Measurements from ENCODE around the gene WDR31. TPM values are rescaled to one million over a fixed set of nuclear protein-coding genes. Genes with fewer than 3 reads are reported as not detected.

The WDR31 gene
- polyA plus RNA-seq, 1 donor from 2014 or later = 0.13 TPM

DNA sequence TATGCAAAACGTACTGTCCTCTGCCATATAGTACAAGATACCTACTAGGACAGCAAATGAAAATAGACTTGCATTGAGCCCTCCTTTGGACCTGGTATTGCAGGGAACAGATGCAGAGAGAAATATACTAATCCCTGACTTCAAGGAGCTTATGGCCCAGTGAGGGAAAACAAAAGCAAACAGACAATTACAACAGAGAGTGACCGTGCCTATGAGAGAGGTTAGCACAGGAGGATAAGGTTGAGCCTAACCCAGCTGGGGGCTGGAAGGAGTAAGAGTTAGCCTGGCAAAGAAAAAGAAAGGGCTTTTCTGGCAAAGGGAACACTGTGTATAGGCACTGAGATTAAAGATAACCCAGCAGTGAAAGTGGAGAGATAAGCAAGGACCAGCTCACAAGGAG is 70.2 kb downstream of the WDR31 start:
- Mint-ChIP-seq H3K36me3 (peaks cover 5% of the 10 kb centered on the region), H3K4me1 (peaks cover 3 to 7% (median 6%) of the 10 kb centered on the region in 3 donors), H3K4me3 (peak overlapping the region in 1 of 4 donors; percentile 26), H3K27ac (no peak overlapping the region), H3K9me3 (no peaks in the 10 kb centered on the region), H3K27me3 (no peaks in the 10 kb centered on the region)

DNA sequence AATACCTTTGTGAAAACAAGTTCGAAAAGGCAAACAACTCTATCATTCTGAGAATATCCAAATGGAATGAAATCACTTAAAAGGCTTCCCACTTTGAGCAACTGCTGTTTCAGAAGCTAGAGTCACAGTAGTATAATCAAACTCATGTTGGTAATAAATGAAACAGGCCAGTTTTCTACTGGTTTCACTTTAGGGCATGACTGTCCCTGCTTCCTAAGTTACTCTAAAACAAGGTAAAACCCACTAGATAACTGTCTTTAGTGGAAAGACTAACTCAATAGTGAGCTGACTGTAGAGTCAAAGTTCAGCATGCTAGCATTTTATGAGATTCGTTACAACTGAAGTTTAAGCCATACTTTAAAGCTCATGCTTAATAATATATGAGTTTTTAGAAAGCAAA is 70.7 kb downstream of the WDR31 start:
- Mint-ChIP-seq H3K36me3 (peaks cover 5% of the 10 kb centered on the region), H3K27ac (no peak overlapping the region), H3K9me3 (no peaks in the 10 kb centered on the region), H3K4me1 (peaks cover 3 to 7% (median 6%) of the 10 kb centered on the region in 3 donors), H3K4me3 (no peak overlapping the region), H3K27me3 (no peaks in the 10 kb centered on the region)

DNA sequence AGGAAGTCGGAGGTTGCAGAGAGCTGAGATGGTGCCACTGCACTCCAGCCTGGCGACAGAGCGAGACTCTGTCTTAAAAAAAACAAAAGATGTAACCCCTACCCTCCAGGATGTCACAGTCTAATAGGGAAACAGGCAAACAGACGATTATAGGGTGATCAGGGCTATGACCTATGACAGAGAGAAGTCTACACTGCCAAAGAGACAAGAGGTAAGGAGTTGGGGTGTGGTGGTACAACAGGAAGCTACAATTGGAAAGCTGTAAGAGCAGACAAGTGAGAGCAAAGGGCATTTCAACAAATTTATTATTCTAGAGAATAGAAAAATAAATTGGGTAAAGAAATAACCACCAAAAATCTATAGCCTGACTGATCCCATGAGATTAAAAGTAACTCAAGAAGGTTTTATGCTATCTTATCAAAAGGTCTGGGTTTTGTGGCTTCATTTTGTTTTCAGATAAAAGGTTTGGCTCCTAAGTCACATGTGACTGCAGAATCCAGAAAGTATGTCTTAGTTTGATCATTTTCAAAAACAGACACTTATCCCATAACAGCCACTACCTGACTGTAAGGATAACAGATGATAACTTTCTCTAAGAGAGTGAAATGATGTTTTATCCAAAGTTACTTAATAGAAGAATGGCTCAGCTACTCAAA is 72.0 kb downstream of the WDR31 start:
- H3K27ac Mint-ChIP-seq = peak overlapping the region in 1 of 3 donors; percentile 31

DNA sequence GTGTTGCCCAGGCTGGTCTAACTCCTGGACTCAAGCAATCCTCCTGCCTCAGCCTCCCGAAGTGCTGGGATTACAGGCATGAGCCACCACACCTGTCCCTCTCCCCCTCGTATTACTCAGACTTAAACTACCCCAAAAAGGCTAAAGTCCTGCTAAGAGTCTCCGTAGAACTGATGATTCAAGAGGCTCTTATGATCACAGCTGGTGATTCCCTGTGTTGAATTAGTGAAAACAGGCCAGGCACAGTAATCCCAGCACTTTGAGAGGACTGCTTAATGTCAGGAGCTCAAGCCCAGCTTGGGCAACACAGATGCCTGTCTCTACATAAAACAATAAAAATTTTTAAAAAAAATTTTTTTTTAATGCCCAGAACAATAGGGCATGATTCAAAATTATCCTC is 73.9 kb downstream of the WDR31 start:
- peaks cover 7% of the 10 kb centered on the region for H3K36me3 Mint-ChIP-seq
- H3K27ac Mint-ChIP-seq = no peak overlapping the region
- no peak overlapping the region for H3K4me3 Mint-ChIP-seq
- peaks cover 2 to 6% (median 3%) of the 10 kb centered on the region in 3 donors for H3K4me1 Mint-ChIP-seq
- H3K9me3 Mint-ChIP-seq = no peaks in the 10 kb centered on the region
- no peaks in the 10 kb centered on the region for H3K27me3 Mint-ChIP-seq

More for the DNA sequence above, 72.0 kb downstream of the WDR31 start:
- Mint-ChIP-seq H3K9me3 (no peaks in the 10 kb centered on the region), H3K4me1 (peaks cover 2 to 6% (median 3%) of the 10 kb centered on the region in 3 donors), H3K27me3 (no peaks in the 10 kb centered on the region), H3K36me3 (peaks cover 5% of the 10 kb centered on the region), H3K4me3 (no peak overlapping the region)

Other genes with a start within 250 kb of the WDR31 start
- 0.85 TPM for gene SLC31A2, start 189.3 kb downstream of the WDR31 start, polyA plus RNA-seq
- gene FKBP15, start 119.0 kb downstream of the WDR31 start, polyA plus RNA-seq = 16.8 TPM
- 1.9 TPM for gene SLC31A1, start 118.7 kb downstream of the WDR31 start, polyA plus RNA-seq
- gene CDC26, start 64.7 kb downstream of the WDR31 start, polyA plus RNA-seq = 135 TPM
- 23.4 TPM for gene PRPF4, start 64.6 kb downstream of the WDR31 start, polyA plus RNA-seq
- gene RNF183, start 36.9 kb downstream of the WDR31 start, polyA plus RNA-seq = not detected
- gene BSPRY, start 9.3 kb upstream of the WDR31 start, polyA plus RNA-seq = 1.3 TPM
- 48.0 TPM for gene HDHD3, start 36.7 kb upstream of the WDR31 start, polyA plus RNA-seq
- gene ALAD, start 61.0 kb upstream of the WDR31 start, polyA plus RNA-seq = 19.9 TPM
- 83.2 TPM for gene POLE3, start 70.4 kb upstream of the WDR31 start, polyA plus RNA-seq
- gene C9orf43, start 70.5 kb upstream of the WDR31 start, polyA plus RNA-seq = not detected
- 16.2 TPM for gene RGS3, start 123.5 kb upstream of the WDR31 start, polyA plus RNA-seq